ENCODE data around the gene DCUN1D2. TPM values are rescaled to one million over a fixed set of nuclear protein-coding genes. Genes with fewer than 3 reads are reported as not detected.
"Not testable (repeated sequence)": the region's sequence is repeated elsewhere in the genome, so short reads cannot be mapped to it uniquely, and the experiment has no call there.

Gene DCUN1D2
- total and polyA plus RNA-seq, 8 donors = 4.8 to 18.3 (median 8.3) TPM

DNA sequence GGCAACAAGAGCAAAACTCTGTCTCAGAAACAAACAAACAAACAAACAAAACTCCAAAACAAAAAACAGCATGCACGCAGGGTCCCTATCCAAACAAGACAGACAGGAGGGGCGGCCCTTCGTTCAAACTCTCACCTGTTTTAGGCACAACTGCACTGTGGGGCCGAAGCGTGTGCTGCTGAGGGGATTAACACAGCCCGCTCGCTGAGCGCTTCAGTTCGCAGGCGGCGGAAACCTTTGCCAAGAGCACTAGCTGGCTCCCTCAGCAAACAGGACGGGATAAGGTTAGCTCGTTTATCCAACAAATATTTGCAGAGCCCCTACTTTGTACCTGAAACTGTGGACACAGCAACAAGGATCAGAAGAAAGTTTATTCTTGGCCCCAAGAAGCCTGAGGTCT, 35.6 kb downstream of the DCUN1D2 start:
- TF ChIP-seq, protein P1, sequence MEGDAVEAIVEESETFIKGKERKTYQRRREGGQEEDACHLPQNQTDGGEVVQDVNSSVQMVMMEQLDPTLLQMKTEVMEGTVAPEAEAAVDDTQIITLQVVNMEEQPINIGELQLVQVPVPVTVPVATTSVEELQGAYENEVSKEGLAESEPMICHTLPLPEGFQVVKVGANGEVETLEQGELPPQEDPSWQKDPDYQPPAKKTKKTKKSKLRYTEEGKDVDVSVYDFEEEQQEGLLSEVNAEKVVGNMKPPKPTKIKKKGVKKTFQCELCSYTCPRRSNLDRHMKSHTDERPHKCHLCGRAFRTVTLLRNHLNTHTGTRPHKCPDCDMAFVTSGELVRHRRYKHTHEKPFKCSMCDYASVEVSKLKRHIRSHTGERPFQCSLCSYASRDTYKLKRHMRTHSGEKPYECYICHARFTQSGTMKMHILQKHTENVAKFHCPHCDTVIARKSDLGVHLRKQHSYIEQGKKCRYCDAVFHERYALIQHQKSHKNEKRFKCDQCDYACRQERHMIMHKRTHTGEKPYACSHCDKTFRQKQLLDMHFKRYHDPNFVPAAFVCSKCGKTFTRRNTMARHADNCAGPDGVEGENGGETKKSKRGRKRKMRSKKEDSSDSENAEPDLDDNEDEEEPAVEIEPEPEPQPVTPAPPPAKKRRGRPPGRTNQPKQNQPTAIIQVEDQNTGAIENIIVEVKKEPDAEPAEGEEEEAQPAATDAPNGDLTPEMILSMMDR (IDR thresholded peaks at IDR 0.05) = no peak
- DNase-seq = peak in 1 of 6 donors; percentile 49
- no peak for FAIRE-seq
- H3K36me3 ChIP-seq = peaks cover 0 to 23% (median 0%) of the 10 kb centered on the region in 3 donors
- H3K4me3 ChIP-seq = no peak overlapping the region
- WGBS, 2 donors = 62 to 67% methylated on average over 13 of the region's 13 CpGs
- peaks cover 0 to 1% (median 0%) of the 10 kb centered on the region in 3 donors for H3K4me1 ChIP-seq
- H3K27ac ChIP-seq = no peak overlapping the region
- H3K9me3 ChIP-seq = no peaks in the 10 kb centered on the region
- intact Hi-C loops (cut with DNase I) = no loop called here
- H3K27me3 ChIP-seq = no peaks in the 10 kb centered on the region
- ATAC-seq = peak in 2 of 4 donors; percentile 54 to 57

DNA sequence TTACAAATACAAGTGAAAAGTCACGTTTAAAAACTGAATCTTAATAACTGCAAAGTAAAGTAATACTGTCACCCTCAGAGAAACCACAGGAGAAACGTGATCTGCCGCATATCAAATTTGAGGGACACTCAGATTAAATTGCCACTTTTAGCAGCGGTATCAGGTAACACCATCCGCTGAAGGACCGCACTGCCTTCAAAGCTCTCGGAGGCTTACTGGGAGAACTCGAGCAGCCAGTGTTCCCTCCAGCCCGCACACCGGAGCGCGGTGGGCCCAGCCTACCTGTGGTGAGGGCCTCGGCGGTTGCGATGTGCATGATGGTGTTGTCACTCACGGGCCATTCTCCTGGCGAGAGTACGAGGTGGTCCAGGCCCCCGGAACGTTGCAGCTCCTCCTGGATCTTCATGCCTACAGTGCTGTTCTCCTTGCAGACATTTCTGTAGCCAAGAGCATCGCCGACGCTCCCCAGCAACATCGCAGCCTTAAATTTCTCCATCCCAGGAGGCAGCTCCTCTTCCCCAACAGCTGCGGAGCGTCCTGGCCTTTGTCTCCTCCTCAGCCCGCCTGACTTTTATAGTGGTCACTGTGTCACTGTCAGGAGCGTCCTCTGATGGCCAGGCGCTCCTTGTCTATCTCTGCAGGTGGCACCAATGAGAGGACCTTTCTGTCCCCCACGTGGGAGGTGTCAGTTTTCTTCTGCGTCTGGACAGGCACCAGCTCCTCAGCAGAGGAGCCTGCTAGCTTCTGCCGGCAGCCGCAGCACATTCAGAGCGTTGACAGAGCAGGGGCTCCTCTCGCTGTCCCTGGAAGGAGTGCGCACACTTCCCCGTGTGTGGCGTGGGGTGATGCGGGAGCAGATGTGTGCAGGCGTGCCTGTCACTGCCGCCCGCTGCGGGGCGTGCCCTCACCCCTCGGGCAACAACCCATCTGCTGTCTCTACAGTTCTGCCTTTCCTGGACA, 37.3 kb downstream of the DCUN1D2 start, which contains the start of gene ADPRHL1:
Gene ADPRHL1, minus strand, starts transcription at position 547 of the 960 bp plus-strand sequence. Its CDS starts 51 bp downstream, at position 496.
- intact Hi-C loops (cut with DNase I) = no loop called here
- peaks cover 0 to 7% (median 0%) of the 10 kb centered on the region in 3 donors for H3K4me1 ChIP-seq
- no peak within 1 kb of the TSS for H3K4me3 ChIP-seq
- 87 to 91% methylated on average over 45 of the region's 45 CpGs for WGBS, 2 donors
- DNase-seq = peak in 2 of 6 donors; percentile 35 to 65
- H3K27ac ChIP-seq = no peak within 1 kb of the TSS
- H3K27me3 ChIP-seq = no peaks in the 10 kb centered on the region
- H3K9me3 ChIP-seq = no peaks in the 10 kb centered on the region
- peaks cover 0 to 9% (median 0%) of the 10 kb centered on the region in 3 donors for H3K36me3 ChIP-seq
- no peak for FAIRE-seq
- ATAC-seq = no peak
- TF ChIP-seq, protein P1 (IDR thresholded peaks at IDR 0.05) = no peak

DNA sequence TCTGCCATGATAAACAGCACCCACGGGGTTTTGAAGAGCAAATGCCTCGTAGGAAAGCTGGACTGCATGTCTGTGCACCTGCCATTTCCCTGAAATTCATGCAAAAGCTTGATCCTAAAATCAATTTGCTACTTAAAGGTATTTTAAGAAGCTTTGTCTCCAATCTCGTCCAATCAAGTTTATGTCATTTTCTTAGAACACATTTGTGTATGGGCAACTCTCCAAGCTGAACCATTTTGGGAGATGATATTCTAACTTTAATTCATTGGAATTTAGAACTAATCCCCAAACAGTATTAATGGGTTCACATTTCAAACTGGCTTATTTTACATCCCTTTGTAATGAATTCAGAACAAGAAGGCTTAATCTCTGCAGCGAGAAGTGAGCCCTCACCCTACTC, 38.0 kb downstream of the DCUN1D2 start:
- Histone ChIP-seq H3K36me3 (peaks cover 0 to 3% (median 0%) of the 10 kb centered on the region in 3 donors), H3K9me3 (no peaks in the 10 kb centered on the region), H3K4me1 (peaks cover 0 to 11% (median 5%) of the 10 kb centered on the region in 3 donors), H3K4me3 (no peak overlapping the region), H3K27me3 (no peaks in the 10 kb centered on the region), H3K27ac (no peak overlapping the region)
- 76 to 84% methylated on average over 4 of the region's 4 CpGs for WGBS, 2 donors
- FAIRE-seq (no peak), DNase-seq (no peak), ATAC-seq (no peak)
- TF ChIP-seq, protein P1 (IDR thresholded peaks at IDR 0.05) = no peak
- intact Hi-C loops (cut with DNase I) = no loop called here

DNA sequence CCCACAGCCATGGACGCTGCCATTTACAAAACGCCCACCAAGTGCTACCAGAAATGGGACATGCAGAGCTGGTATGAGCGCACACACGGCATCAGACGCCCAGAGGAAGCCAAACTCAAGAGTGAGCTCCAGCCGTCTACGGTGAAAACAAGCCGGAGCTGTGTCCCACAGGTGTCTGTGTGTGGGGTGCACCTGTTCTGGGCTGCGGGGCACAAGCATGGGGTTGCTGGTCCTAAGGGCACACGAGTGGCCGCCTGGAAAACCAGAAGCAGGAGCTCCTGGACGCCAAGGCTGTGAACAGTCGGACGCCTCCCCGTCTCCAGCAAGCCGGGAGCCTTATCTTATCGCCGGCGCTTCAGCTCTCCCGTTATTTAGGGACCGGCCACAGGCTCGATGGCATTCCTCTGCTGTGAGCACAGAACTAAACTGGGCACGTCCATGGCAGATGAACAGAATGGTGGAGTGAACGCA, 38.5 kb downstream of the DCUN1D2 start:
- DNase-seq = peak in 2 of 6 donors; percentile 44 to 45

DNA sequence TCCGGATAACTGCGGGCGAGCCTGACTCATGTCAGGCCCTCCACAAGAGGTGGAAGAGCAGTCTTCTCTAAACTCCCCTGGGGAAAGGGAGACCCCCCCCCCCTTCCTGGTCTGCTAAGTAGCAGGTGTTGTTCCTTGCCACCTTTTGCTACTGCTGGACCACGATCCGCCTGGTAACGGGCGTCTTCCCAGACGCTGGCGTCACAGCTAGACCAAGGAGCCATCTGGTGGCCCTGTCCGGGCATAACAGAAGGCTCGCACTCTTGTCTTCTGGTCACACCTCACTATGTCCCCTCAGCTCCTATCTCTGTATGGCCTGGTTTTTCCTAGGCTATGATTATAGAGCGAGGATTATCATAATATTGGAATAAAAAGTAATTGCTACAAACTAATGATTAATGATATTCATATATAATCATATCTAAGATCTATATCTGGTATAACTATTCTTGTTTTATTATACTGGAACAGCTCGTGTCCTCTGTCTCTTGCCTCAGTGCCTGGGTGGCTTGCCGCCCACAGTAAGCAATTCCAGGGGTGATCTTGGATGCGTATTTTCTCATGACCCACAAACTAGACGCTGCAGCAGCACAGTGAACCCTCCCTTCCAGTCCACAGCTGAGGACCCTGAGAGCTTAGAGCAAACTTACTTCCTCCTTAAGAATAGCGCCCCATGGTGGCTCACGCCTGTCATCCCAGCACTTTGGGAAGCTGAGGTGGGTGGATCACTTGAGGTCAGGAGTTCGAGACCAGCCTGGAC, 39.5 kb downstream of the DCUN1D2 start:
- 44 to 52% methylated on average over 18 of the region's 19 CpGs for WGBS, 2 donors
- intact Hi-C loops (cut with DNase I); H3K9me3 ChIP-seq; H3K27ac ChIP-seq; H3K27me3 ChIP-seq; ATAC-seq; H3K4me3 ChIP-seq; FAIRE-seq; H3K36me3 ChIP-seq: not testable (repeated sequence)
- peaks cover 0 to 11% (median 5%) of the 10 kb centered on the region in 3 donors for H3K4me1 ChIP-seq
- DNase-seq = peak in 5 of 6 donors; percentile 40 to 76 (median 68)

More for the DNA sequence above, 38.5 kb downstream of the DCUN1D2 start:
- no peak overlapping the region for H3K4me3 ChIP-seq
- intact Hi-C loops (cut with DNase I) = no loop called here
- FAIRE-seq = no peak
- ATAC-seq = no peak
- no peaks in the 10 kb centered on the region for H3K36me3 ChIP-seq
- peaks cover 0 to 11% (median 5%) of the 10 kb centered on the region in 3 donors for H3K4me1 ChIP-seq
- TF ChIP-seq, protein P1 (IDR thresholded peaks at IDR 0.05) = no peak
- H3K9me3 ChIP-seq = no peaks in the 10 kb centered on the region
- H3K27ac ChIP-seq = no peak overlapping the region
- WGBS, 2 donors = 71 to 80% methylated on average over 24 of the region's 24 CpGs
- H3K27me3 ChIP-seq = no peaks in the 10 kb centered on the region

DNA sequence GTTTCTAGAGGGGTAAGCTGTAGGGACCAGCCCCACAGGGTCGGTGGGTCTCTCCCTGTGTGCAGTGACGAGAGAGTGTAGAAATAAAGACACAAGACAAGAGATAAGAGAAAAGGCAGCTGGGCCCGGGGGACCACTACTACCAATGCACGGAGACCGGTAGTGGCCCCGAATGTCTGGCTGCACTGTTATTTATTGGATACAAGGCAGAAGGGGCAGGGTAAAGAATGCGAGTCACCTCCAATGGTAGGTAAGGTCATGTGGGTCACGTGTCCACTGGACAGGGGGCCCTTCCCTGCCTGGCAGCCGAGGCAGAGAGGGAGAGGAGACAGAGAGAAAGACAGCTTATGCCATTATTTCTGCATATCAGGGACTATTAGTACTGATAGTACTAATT, 40.2 kb downstream of the DCUN1D2 start:
- FAIRE-seq; H3K4me3 ChIP-seq; H3K9me3 ChIP-seq; H3K36me3 ChIP-seq; H3K27ac ChIP-seq; ATAC-seq; H3K27me3 ChIP-seq; intact Hi-C loops (cut with DNase I): not testable (repeated sequence)
- WGBS, 2 donors = 84 to 90% methylated on average over 8 to 9 of the region's 9 CpGs
- peaks cover 4 to 14% (median 6%) of the 10 kb centered on the region in 3 donors for H3K4me1 ChIP-seq
- peak in 1 of 6 donors; percentile 28 for DNase-seq

All from pancreas (tissue), 10 donors.